Right atrium auricular region (tissue), 2 donors: ENCODE results near the gene WDR37. TPM values are rescaled to one million over a fixed set of nuclear protein-coding genes. Genes with fewer than 3 reads are reported as not detected.
"Not testable (repeated sequence)": the region's sequence is repeated elsewhere in the genome, so short reads cannot be mapped to it uniquely, and the experiment has no call there.

Source experiments
- DNase-seq: peaks from one replicate; pipeline ENCODE4 v3.0.0-alpha.2; 2019; ENCODE audit warnings: low spot score
- H3K27ac ChIP-seq, 2 donors: fragments of 200-600 bp; sonication (generic); 1 replicate in 1 of 2; 2 replicates in 1 of 2; pipeline ENCODE4 v1.5.1; 2016 to 2019
- H3K27me3 ChIP-seq, 2 donors: fragments of 200-600 bp; sonication (generic); one replicate each; pipeline versions ENCODE4 v1.5.1 to v1.6.0; 2017 to 2019
- H3K36me3 ChIP-seq: fragments of 200-600 bp; sonication (generic); one replicate; pipeline ENCODE4 v1.5.1; 2016
- H3K4me1 ChIP-seq, 2 donors: fragments of 200-600 bp; sonication (generic); one replicate each; pipeline versions ENCODE4 v1.5.1 to v1.6.0; 2017 to 2019
- H3K4me3 ChIP-seq, 2 donors: fragments of 200-600 bp; sonication (generic); 1 replicate in 1 of 2; 2 replicates in 1 of 2; pipeline ENCODE4 v1.5.1; 2017 to 2019; ENCODE audit warnings: mild to moderate bottlenecking in 1 of 2, moderate library complexity in 1 of 2
- H3K9me3 ChIP-seq, 2 donors: fragments of 200-600 bp; sonication (generic); one replicate each; pipeline ENCODE4 v1.5.1; 2019
- total RNA-seq, 2 donors: library from RNA; depleted of rRNA; stranded (reverse); fragments of >200 nt; gene quantifications; one replicate each; pipeline ENCODE4 v1.1.0, GENCODE V29; 2016
- TF ChIP-seq, protein P1 (sequence below), 2 donors: fragments of 200-600 bp; sonication (generic); IDR thresholded peaks; one replicate each; pipeline ENCODE4 v1.5.1; 2019; ENCODE audit warnings: antibody characterized with exemption in 2 of 2

The WDR37 gene, protein sequence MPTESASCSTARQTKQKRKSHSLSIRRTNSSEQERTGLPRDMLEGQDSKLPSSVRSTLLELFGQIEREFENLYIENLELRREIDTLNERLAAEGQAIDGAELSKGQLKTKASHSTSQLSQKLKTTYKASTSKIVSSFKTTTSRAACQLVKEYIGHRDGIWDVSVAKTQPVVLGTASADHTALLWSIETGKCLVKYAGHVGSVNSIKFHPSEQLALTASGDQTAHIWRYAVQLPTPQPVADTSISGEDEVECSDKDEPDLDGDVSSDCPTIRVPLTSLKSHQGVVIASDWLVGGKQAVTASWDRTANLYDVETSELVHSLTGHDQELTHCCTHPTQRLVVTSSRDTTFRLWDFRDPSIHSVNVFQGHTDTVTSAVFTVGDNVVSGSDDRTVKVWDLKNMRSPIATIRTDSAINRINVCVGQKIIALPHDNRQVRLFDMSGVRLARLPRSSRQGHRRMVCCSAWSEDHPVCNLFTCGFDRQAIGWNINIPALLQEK
- total RNA-seq, result 10 to 100 TPM; 19.4 to 20.2 TPM

- peaks cover 0 to 46% of the 10 kb centered on the region in 2 donors for H3K4me1 ChIP-seq
- peak; percentile 79 for DNase-seq
- TF ChIP-seq, protein P1, sequence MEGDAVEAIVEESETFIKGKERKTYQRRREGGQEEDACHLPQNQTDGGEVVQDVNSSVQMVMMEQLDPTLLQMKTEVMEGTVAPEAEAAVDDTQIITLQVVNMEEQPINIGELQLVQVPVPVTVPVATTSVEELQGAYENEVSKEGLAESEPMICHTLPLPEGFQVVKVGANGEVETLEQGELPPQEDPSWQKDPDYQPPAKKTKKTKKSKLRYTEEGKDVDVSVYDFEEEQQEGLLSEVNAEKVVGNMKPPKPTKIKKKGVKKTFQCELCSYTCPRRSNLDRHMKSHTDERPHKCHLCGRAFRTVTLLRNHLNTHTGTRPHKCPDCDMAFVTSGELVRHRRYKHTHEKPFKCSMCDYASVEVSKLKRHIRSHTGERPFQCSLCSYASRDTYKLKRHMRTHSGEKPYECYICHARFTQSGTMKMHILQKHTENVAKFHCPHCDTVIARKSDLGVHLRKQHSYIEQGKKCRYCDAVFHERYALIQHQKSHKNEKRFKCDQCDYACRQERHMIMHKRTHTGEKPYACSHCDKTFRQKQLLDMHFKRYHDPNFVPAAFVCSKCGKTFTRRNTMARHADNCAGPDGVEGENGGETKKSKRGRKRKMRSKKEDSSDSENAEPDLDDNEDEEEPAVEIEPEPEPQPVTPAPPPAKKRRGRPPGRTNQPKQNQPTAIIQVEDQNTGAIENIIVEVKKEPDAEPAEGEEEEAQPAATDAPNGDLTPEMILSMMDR (IDR thresholded peaks at IDR 0.05), result no peak
- H3K9me3 ChIP-seq, result no peaks in the 10 kb centered on the region
- H3K36me3 ChIP-seq, result peaks cover 19% of the 10 kb centered on the region
- no peaks in the 10 kb centered on the region for H3K27me3 ChIP-seq
- H3K27ac ChIP-seq, result peak within 1 kb of the TSS; percentile 96 to 100
- H3K4me3 ChIP-seq, result peak within 1 kb of the TSS; percentile 96 to 100
Observed at GRCh38 chr10:1056326-1057105, at the start of gene WDR37. WDR37 (plus strand) TSS chr10:1056385; CDS start chr10:1072156, 15,771 bp downstream.

DNA sequence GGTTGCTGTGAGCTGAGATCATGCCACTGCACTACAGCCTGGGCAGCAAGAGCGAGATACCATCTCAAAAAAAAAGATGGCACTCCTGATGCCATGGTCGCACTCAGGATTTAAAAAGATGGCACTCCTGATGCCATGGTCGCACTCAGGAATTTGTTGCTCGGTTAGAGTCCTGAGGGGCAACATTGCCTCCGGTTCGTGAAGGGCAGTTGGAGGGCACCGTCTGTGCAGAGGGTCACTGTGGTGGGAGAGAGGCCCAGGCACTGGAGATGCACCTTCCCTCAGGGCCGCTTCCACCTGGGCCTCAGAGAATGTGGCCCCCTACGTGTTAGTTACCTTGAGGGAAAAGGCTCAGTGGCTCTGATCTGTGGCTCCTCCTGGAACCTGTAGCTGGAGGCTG, 49.6 kb upstream of the WDR37 start:
- Histone ChIP-seq H3K4me1 (no peaks in the 10 kb centered on the region), H3K9me3 (peaks cover 0 to 17% of the 10 kb centered on the region in 2 donors), H3K27ac (no peak overlapping the region), H3K36me3 (peaks cover 98% of the 10 kb centered on the region), H3K4me3 (no peak overlapping the region), H3K27me3 (no peaks in the 10 kb centered on the region)
- TF ChIP-seq, protein P1 (IDR thresholded peaks at IDR 0.05), result no peak
- peak; percentile 48 for DNase-seq

DNA sequence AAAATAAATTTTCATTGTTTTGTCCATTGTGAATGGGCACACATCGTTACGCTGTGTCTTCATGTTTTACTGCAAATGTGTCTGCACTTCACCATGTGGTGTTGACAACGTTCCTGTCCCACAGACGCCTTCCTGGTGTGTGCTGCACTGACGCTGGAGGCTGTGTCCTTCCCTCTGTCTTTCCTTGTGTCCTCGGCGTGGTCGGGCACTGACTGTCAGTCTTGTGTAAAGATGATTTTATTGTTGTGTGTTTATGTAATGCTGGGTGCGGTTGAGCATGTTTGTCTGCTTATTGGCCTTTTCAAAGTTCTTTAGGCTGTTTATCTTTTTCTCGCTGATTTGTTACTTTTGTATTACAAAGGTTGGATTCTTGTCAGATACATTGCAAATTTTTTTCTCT, 48.6 kb upstream of the WDR37 start:
- TF ChIP-seq, protein P1 (IDR thresholded peaks at IDR 0.05), result no peak
- peak; percentile 26 for DNase-seq

GRCh38 chr10:1009071-1009494, 47.1 kb upstream of the WDR37 start:
- H3K27me3 ChIP-seq, result no peaks in the 10 kb centered on the region
- no peak overlapping the region for H3K27ac ChIP-seq
- DNase-seq, result peak; percentile 28
- TF ChIP-seq, protein P1 (IDR thresholded peaks at IDR 0.05), result no peak
- no peaks in the 10 kb centered on the region for H3K4me1 ChIP-seq
- no peak overlapping the region for H3K4me3 ChIP-seq
- no peaks in the 10 kb centered on the region for H3K9me3 ChIP-seq
- peaks cover 98% of the 10 kb centered on the region for H3K36me3 ChIP-seq

More for the DNA sequence above, 48.6 kb upstream of the WDR37 start:
- Histone ChIP-seq H3K27me3 (no peaks in the 10 kb centered on the region), H3K9me3 (peaks cover 0 to 9% of the 10 kb centered on the region in 2 donors), H3K27ac (no peak overlapping the region), H3K4me1 (no peaks in the 10 kb centered on the region), H3K4me3 (no peak overlapping the region), H3K36me3 (peaks cover 98% of the 10 kb centered on the region)

- not testable (repeated sequence) for H3K9me3 ChIP-seq, H3K4me1 ChIP-seq, H3K27me3 ChIP-seq, H3K4me3 ChIP-seq, H3K27ac ChIP-seq, DNase-seq
- peaks cover 98% of the 10 kb centered on the region for H3K36me3 ChIP-seq
Observed at GRCh38 chr10:1009947-1010346, 46.2 kb upstream of the WDR37 start.

- H3K4me3 ChIP-seq, result no peak overlapping the region
- TF ChIP-seq, protein P1 (IDR thresholded peaks at IDR 0.05), result no peak
- DNase-seq, result peak; percentile 2
- no peaks in the 10 kb centered on the region for H3K9me3 ChIP-seq
- peaks cover 94% of the 10 kb centered on the region for H3K36me3 ChIP-seq
- H3K27ac ChIP-seq, result no peak overlapping the region
- no peaks in the 10 kb centered on the region for H3K27me3 ChIP-seq
- no peaks in the 10 kb centered on the region for H3K4me1 ChIP-seq
Observed at GRCh38 chr10:1010703-1011102, 45.5 kb upstream of the WDR37 start.
